ENCODE data around the gene MALRD1.

MALRD1 gene

GRCh38 chr10:19226025-19226424, 177.4 kb downstream of the MALRD1 start:
- DNase-seq (ENCODE audit: low spot score), result no peak

DNA sequence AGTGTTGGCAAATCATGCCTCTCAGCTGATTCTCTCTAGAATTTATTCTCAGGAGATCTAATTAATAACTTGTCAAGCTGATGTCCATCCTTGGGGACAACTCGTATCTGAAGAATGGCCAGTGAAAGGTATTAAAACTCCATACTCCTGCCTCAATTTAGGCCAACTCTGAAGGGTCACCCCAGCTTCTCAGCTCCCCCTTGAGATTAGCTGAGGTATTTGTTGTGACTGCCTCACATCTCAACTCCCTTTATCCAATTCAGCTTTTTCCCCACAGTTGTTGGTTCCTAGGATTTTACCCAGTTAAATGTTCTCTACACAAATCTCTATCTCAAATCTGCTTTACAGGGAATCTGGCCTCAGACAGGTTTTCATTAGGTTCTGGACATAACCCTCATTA, 182.4 kb downstream of the MALRD1 start:
- DNase-seq (ENCODE audit: low spot score), result no peak

GRCh38 chr10:19245889-19246752, 197.5 kb downstream of the MALRD1 start:
- DNase-seq (ENCODE audit: low spot score), result no peak

DNA sequence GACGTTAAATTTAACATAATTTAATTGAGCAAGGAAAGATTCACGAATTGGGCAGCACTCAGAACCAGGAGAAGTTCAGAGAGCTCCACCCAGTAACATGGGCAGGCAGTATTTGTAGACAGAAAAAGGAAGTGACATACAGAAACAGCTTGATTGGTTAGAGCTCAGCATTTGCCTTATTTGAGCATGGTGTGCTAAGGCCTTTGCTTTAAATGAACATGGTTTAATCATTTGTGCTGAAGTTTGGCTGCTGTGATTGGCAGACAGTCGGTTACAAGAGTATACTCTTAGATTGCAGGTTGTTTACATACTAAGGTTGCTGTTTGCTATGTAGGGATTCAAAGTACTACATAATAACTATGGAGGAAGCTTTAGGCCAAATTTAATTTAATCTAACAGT, 199.2 kb downstream of the MALRD1 start:
- no peak for DNase-seq (ENCODE audit: low spot score)

DNA sequence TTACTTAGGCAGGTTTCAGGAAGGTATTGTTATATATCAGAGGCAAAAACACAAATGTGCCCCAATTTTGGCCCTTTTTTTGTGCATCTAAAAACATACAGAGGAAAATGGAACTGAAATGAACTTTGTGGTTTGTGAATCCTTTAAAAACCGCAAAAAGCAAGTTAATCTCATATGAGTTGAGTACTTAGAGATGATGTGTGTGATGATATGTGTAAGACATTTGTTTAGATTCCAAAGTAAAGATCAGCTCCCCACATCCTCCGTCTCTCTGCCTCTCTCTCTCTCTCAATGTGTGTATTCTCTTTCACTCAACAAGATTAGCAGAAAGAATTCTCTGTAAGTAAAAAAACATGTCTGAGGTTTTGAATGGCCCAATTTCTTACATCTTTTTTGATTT, 201.9 kb downstream of the MALRD1 start:
- no peak for DNase-seq (ENCODE audit: low spot score)

DNA sequence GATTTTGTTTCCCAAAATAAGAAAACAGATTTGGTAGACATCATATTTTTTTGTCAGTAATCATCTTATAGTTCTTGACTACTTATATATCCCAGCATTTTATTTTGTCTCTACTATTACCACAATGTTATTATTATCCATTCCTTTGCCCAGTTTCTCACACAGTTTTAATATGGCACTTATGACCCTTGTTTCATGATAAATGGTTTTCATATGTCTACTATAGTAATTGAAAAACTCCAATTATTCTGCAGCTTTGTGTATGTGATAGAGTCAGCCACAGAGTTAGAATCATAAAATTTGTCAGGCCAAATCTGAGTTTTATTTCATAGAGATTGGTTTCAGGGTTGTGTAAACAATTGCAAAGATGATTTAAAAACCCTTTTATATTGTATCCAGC, 203.9 kb downstream of the MALRD1 start:
- no peak for DNase-seq (ENCODE audit: low spot score)

DNA sequence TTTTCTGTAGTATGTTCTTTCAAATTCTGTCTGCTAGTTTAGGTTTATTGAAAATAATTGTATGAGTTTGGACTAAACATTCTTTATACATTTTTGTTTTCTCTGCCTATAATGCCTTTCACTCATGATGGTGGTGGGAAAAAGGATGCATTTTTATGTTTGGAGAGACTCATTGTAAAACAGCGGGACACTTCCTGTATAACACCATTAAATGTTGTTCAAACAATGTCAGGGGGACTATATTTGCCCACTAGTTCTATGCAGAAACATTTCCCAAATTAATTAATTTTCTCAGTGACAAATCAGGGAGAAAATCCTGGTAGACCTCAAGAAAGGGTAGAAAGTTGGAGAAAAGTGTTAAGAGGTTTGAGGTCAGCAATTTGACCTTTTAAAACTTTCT, 207.7 kb downstream of the MALRD1 start:
- DNase-seq (ENCODE audit: low spot score), result no peak

- DNase-seq (ENCODE audit: low spot score), result no peak
These were observed 214.7 kb downstream of the MALRD1 start for GRCh38 chr10:19263262-19263661.

DNA sequence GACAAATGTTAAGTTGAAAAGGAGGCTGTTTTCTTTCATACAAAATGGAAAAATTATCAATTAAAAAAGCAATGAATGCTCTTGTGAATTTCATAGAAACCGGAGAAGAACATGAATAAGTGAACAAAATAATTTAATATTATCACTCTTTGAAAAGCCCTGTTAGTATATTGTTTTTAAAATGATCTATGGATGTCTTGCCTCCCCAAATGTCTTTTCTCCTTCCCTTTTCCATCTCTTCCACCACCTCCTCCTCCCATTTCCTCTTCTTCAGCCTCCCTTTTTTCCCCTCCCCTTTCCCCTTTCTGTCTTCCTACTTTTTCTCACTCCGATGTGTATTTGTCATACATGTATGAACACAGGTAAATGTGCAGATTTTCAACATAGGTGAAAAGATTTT, 234.7 kb downstream of the MALRD1 start:
- no peak for DNase-seq (ENCODE audit: low spot score)

GRCh38 chr10:19283786-19284185, 235.2 kb downstream of the MALRD1 start:
- no peak for DNase-seq (ENCODE audit: low spot score)

GRCh38 chr10:19290770-19291169, 242.2 kb downstream of the MALRD1 start:
- no peak for DNase-seq (ENCODE audit: low spot score)

- no peak for DNase-seq (ENCODE audit: low spot score)
These were observed 245.6 kb downstream of the MALRD1 start for GRCh38 chr10:19294233-19294632.

DNA sequence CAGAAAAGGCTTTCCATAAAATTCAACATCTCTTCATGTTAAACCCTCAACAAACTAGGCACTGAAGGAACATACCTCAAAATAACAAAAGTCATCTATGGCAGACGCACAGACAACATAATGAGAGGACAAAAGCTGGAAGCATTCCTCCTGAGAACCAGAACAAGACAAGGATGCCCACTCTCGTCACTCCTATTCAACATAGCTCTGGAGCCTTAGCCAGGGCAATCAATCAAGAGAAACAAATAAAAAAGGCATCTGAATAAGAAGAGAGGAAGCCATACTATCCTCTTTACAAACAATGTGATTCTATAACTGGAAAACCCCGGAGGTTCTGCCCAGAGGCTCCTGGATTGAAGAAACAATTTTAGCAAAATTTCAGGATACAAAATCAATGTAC, 251.0 kb downstream of the MALRD1 start:
- no peak for DNase-seq (ENCODE audit: low spot score)

DNA sequence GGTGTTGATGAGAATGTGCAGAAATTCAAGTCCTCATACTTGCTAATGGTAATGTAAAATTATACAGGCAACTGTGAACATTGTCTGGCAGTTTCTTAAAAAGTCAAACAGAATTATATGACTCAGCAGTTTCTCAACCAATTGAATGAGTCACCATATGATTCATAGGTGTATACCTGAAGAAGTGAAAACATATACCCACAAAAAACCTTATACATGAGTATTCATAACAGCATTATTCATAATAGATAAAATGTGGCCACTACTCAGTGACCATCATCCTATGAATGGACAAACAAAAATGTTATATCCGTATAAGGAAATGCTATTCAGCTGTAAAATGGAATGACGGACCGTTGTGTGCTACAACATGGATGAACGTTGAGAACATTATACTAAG, 253.5 kb downstream of the MALRD1 start:
- DNase-seq (ENCODE audit: low spot score), result no peak

GRCh38 chr10:19310066-19310465, 261.5 kb downstream of the MALRD1 start:
- no peak for DNase-seq (ENCODE audit: low spot score)

- no peak for DNase-seq (ENCODE audit: low spot score)
These were observed 267.7 kb downstream of the MALRD1 start for GRCh38 chr10:19316204-19316870.

DNA sequence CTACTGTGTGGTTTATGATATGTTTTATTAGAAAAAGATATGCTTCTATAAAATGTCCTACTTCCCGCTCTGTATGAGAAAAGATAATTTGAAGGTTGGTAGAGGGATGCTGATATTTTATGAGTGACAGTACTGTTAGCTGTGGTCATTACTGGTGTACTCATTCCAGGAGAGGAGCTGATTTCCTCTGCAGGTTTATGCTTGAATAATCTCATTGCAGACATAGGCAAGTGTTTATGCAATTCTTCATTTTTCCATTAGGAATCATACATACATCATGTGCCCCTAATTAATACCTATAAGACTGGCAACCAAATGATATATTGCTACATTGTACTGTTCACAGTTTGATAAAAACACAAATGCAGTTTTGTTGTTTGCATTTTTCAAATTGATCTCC, 269.4 kb downstream of the MALRD1 start:
- no peak for DNase-seq (ENCODE audit: low spot score)

DNA sequence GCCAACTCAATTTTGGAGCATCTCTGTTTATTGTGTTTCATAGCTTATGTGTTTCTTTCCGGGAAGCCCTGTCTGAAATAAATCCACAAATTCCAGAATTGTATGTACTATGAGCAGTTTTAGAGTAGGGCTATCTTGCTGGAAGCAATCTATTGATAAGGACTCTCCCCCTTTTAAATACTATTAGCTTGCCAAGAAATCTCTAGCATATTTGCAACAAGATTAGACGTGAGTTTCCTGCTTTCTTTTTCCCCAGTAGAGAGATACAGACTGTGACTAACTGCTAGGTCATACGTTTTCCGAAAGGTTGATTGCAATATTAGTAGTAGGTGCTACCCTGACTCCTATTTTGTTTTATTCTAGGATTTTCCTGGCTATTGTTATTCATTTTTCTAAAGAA, 277.0 kb downstream of the MALRD1 start:
- no peak for DNase-seq (ENCODE audit: low spot score)

GRCh38 chr10:19328582-19328981, 280.0 kb downstream of the MALRD1 start:
- no peak for DNase-seq (ENCODE audit: low spot score)

DNA sequence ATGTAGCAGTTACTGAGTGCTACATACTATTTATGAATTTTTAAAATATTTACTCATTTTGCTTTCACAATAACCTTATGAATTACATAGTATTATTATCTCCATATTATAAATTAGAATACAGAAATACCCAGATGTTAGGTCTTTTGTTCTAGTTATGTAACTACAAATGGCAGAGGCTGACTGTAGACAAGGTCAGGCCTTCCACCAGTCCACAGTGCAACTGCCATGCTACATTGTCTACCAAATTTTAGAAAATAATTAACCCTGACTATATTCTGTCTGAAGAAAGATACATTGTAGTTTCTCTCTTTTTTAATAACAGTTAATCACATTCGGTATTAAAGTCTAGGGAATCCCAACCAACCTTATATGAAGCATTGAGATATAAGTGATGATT, 280.9 kb downstream of the MALRD1 start:
- DNase-seq (ENCODE audit: low spot score), result no peak

GRCh38 chr10:19332304-19332703, 283.7 kb downstream of the MALRD1 start:
- DNase-seq (ENCODE audit: low spot score), result no peak

- DNase-seq (ENCODE audit: low spot score), result no peak
These were observed 285.0 kb downstream of the MALRD1 start for GRCh38 chr10:19333631-19334030.

DNA sequence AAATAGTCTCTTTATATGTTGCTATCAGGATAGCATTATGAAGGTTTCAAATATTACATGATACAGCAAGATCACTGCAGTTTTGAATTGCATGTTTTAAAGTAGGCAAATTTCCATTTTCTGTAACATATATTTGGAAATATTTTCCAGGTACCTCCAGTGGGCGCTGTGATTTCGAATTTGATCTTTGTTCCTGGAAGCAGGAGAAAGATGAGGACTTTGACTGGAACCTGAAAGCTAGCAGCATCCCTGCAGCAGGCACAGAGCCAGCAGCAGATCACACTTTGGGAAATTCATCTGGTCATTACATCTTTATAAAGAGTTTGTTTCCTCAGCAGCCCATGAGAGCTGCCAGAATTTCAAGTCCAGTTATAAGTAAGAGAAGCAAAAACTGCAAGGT, 299.0 kb downstream of the MALRD1 start:
- DNase-seq (ENCODE audit: low spot score), result no peak

DNA sequence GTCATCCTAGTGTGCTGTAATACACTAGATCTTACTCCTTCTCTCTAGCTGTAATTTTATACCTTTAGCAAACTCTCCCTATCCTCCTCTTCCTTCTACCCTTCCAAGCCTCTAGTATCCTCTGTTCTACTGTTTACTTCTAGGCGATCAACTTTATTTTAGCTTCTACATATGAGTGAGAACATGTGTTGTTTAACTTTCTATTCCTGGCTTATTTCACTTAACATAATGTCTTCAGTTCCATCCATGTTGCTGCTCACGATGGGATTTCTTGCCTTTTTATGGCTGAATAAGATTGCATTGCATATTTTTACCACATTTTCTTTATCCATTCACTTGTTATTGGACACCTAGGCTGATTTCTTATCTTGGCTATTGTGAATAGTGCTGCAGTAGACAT, 318.6 kb downstream of the MALRD1 start:
- DNase-seq (ENCODE audit: low spot score), result no peak

Measured in hepatic stellate cell (primary cell).